GM15510 (cell line): ENCODE results near the gene RAMP1.

ENCODE experiments used
- POLR2A ChIP-seq: IDR thresholded peaks from 3 replicates; pipeline ENCODE4 v1.6.1; 2011; ENCODE audit warnings: borderline replicate concordance; ENCODE audit not compliant: insufficient read length; ENCODE audit errors: extremely low read depth

Gene RAMP1

DNA sequence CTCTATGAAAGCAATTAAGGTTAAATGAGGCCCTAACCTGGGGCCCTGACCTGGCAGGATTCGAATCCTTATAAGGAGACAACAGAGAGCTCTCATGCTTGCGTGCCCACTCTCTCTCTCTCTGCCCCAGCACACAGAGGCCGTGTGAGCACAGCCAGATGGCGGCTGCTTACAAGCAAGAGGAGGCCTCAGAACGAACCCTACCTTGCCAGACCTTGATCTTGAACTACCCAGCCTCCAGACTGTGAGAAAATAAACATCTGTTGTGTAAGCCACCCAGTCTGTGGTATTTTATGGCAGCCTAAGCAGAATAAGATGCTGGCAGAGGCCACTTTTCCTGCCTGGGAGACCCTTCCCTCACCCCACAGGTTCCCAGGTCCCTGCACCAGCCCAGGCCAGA lies 102.2 kb downstream of the RAMP1 start:
- no peak for TF ChIP-seq POLR2A
